Umbilical cord (tissue), 2 donors: ENCODE results near the gene TEX48. TPM values are rescaled to one million over a fixed set of nuclear protein-coding genes. Genes with fewer than 3 reads are reported as not detected.

Experiments used
- DNase-seq: peaks from one replicate; pipeline ENCODE4 v3.0.0-alpha.2; 2015; ENCODE audit warnings: low spot score
- total RNA-seq: library from RNA; depleted of rRNA; stranded (reverse); fragments of >200 nt; gene quantifications from one replicate; pipeline ENCODE4 v1.2.3, GENCODE V29; 2014; ENCODE audit warnings: low replicate concordance; ENCODE audit not compliant: insufficient read depth

The TEX48 gene, protein sequence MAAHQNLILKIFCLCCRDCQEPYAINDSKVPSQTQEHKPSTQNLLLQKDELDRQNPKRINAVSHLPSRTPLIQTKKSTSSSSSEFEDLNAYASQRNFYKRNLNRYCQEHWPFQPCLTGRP
- total RNA-seq, result not detected

DNA sequence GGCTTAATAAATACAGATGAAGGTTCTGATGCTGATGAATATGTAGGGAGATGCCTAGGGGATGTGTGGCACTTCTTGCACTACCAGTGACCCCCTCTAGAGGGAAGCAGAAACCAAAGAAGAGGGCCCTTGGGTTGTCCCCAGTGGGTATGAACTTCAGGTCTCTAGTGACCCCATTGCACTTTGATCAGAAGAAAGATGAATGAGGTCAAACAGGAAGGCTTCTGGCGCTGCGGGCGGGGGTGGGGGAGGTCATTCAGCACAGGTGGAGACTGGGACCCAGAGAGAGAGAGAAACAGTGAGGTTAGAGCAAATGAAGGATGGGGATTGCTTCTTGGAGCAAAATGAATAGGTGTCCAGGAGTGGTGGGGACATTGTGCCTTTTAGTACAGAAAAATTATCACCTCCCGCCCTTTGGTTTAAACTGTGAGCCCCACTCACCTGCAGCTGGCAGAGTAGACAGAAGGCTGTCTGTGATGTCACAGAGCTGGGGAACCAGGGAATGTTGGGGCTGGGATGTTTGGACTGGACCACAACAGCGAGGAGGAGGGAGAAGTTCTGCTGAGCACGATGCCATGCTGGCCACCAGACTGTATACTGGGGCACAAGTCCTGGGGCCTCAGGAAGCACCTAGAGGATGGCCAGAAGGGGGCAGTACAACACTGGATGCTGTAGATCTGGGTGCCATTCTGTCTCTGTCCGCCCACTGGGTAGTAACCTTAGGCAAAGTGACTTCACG, at the start of gene TEX48:
TSS of gene TEX48 (minus strand) at position 599 of the 739 bp plus-strand sequence. CDS start 10,469 bp downstream, outside the sequence.
- peak; percentile 51 for DNase-seq

DNA sequence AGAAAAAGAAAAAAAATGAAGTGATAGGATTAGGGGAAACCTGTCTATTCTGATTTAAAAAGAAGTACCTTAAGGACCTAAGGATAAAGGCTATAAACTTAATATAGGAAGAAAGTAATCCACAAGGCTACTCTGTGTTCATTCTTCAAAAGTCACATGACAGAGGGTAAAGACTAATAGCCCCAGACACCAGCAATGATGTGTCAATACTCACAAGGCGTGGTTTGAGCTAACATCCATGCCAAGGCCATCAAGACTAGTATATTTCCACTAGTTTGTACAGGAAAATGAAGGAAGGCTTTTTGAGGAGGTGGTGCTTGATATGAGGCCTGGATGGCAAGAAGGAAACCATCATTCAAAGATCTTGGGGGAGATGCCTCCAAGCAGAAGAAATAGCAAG, 49.7 kb upstream of the TEX48 start:
- DNase-seq, result no peak

DNA sequence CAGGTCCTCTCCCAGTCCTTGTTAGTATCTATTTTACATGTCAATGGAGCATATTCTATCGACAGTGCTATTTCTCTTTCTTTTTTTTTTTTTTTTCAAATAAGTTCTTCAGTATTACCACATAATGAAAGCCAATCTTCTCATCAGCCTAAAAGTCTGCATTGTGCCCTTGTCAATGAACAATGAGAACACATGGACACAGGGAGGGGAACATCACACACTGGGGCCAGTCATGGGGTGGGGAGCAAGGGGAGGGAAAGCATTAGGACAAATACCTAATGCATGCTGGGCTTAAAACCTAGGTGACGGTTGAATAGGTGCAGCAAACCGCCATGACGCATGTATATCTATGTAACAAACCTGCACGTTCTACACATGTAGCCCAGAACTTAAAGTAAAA, 47.7 kb upstream of the TEX48 start:
- DNase-seq, result no peak

DNA sequence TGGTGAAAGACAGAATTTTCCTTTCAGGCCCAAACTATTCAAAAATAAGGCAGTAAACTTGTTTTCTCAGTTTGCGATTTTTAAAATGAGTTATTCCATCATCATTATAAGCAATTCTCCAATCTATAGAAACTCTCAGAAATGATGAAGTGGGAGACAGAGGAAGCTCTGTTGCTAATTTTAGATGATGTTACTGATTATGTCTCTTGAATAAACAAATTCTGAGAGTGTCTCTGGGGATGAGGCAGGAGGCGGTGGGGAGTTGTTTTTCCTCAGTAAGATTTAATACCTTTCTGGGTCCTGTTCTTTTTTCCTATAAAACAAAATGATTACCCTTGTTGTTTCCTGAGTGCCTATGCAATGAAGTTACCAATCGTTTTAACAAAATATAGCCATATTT, 43.9 kb upstream of the TEX48 start:
- DNase-seq, result no peak

DNA sequence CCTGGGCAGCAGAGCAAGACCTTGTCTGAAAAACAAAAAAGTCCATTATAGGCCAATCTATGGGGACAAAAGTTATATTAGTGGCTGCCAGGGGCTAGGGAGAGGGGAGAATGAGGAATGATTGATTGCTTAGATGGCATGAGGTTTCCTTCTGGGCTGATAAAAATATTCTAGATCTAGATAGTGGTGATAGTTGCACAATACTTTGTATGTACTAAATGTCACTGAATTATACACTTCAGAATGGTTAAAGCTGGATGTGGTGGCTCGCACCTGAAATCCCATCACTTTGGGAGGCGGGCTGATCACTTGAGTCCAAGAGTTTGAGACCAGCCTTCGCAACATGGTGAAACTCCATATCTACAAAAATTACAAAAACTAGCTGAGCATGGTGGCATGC, 42.8 kb upstream of the TEX48 start:
- DNase-seq, result no peak

DNA sequence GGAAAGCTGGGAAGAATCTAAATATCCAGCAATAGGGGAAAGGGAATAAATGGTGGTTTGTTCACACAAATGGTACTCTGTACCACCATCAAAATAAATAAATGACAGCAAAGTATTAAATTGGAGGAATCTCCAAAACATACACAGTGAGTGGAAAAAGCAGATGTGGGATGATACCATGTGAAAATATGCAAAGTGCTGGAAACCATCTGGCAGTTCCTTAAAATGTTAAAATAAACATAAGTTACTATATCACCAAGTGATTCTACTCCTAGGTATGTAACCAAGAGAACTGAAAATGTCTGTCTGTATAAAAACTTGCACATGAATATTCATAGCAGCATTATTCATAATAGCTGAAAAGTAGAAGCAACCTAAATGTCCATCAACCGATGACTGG, 41.9 kb upstream of the TEX48 start:
- DNase-seq, result no peak

DNA sequence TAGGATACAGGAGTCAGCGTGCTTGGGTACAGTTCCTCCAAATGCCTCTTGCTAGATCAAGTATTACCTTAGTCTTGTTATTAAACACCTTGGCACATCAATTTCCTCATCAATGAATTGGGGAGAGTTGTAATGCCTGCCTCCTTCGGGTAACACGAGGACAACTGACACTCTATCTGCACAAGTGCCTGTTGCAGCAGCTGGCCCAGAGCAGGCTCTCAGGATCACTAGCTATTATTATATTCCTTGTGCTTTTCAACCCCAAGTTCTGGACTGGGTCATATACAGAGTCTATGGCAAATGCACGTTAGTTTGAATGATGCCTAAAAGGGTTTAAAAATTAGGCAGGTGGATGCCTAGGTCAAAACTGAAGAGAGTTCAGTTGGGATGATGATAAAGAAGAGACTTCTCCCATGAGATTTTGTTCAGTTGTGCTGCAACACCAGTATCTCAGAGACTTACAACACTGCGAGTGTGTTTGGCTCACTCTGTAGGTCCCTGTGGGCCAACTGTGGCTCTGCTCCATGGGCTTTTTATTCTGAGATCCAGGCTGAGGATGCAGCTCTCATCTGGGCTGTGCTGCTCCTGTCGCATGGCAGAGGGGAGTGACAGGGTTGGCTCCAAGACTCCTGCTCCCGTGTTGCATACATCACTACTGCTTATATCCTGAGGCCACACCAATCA, 41.1 kb upstream of the TEX48 start:
- DNase-seq, result no peak

DNA sequence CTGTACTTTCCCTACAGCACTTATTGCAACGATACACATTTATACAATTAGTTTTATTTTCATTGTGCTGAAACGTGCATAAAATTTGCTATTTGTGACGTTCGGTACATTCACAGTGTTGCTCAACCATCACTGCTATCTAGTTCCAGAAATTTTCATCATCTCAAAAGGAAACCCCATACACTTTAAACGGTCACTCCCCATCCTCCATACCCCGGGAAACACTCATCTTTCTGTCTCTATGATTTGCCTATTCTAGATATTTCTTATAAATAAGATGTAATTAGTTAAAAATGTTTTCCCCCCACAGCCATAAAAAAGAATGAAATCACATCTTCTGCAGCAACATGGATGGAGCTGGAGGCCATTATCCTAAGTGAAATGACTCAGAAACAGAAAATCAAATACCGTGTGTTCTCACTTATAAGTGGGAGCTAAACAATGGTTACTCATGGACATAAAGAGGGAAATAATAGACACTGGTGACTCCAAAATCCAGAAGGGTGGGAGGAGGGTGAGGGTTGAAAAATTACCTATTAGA, 40.2 kb upstream of the TEX48 start:
- DNase-seq, result no peak

DNA sequence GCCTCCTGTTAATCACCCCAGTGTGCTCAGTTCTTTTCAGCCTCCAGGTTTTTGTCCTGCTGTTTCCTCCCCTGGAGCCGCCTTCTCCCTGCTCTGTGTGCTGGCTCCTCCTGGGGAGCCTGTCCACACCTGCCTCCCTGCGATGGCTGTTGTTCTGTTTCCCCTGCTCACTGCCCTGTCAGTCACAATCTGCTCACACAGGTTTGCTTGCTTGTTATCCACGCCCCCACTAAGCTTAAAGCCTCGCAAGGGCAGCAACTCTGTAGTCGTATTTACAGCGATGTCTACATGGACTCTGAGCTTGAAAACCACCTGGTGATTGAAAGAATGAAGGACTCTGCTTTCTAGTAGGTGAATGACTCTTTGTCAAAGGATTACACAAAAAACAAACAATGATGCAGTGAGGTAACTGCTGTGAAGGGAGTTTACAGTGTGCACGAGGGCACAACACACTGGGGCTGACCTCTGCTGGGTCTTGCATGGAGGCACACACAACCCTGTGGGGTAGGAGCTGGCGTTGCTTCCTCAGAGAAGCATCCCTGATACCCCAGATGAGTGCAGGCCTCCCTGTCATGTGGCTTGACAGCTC, 39.6 kb upstream of the TEX48 start:
- peak; percentile 60 for DNase-seq

DNA sequence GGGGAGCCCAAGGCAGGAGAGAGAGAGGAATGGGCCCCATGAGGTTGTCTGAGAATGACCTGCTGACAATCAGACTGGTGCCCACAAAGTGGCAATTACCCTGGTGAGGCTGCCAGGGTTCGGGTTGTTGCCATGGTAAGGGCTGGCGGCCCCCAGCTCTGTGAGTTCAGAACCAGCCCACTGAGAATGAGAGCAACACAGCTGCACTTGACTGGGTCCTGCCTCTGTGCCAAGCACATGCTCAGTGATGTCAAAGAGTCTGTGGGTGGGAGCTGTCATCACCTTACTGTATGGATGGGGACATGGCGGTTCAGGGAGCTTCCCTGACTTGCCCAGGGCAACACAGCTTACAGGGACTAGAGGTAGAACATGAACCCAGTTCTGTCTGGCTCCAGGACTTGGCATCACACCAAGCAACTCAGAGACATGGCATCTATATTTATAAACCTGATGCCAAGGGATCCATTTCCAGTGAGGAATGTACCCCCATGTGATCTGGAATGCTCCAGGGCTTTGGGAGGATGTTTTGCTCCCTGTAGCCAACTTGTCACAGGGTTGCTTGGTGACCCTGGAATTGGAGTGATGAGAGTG, 38.2 kb upstream of the TEX48 start:
- no peak for DNase-seq

DNA sequence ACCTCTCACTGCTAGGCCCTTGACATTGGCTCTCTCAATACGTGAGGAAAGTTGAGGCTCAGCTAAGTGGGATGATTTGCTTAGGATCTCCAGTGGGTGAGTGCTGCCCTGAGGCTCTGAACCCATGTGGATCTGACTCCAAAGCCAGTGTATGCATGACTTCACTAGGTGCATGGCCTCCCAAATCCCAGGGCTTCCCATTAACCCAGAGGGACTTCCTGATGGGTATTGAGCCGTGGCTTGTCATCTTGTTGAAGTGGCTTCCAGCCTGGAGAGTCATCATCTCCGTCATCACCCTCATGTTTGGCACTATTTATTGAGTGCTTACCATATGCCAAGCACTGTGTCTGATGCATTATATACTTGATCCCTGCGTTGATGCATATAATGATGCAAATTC, 37.3 kb upstream of the TEX48 start:
- no peak for DNase-seq

DNA sequence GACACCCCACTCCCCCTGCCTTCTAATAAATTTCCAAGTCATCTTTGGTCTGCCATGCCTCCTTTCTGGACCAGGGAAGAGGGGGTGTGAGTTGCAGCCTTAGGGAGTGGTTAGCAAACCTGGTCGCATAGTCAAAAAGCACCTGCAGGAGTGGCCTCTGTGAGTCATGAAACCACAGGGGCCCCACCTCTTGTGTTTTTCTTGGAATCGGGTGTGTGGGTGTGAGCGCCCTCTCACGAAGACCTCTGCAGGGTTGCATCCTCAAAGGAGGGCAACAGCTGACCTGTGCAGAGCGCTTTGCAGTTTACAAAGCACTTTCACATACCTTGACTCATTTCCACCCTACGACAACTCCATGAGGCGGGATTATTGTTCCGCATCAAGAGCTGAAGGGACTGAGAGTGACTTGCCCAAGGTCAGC, 36.8 kb upstream of the TEX48 start:
- DNase-seq, result no peak

DNA sequence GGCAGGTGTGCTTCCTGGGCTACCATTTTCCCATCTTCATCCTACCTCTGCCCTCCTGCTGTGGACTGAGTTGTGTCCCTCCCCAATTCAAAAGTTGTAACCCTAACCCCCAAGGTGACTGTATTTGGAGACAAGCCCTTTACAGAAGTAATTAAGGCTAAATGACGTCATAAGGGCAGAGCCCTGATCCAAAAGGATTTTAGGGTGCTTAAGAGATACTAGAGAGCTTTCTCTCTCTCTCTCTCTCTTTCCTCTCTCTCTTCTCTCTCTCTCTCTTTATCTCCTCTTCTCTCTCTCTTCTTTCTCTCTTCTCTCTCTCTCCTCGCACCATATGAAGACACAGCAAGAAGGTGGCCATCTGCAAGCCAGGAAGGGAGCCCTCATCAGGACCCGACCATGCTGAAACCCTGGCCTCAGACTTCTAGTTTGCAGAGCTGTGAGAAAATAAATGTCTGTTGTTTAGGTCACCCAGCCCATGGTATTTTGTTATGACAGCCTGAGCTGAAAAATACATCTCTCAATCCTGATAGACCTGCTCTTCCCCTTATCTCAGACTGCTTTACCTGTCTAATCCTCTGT, 36.0 kb upstream of the TEX48 start:
- DNase-seq, result no peak

DNA sequence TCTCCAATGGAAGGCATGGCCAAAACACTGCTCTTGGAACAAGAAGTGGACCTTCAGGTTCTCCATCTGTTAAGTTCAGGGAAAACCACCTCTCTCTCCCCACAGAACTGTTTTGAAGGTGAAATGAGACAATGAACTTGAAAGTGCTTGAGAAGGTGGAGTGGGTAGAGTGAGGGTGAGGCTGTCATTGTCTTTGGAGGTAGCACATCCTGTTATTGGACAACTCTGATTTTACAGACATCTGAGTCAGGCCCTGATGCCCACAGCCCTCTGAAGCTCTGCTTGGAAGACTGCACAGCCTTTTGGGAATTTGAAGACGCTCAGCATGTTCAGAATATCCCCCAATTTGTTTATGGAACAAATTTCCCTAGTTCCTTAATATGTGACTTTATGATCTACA, 27.6 kb upstream of the TEX48 start:
- no peak for DNase-seq

DNA sequence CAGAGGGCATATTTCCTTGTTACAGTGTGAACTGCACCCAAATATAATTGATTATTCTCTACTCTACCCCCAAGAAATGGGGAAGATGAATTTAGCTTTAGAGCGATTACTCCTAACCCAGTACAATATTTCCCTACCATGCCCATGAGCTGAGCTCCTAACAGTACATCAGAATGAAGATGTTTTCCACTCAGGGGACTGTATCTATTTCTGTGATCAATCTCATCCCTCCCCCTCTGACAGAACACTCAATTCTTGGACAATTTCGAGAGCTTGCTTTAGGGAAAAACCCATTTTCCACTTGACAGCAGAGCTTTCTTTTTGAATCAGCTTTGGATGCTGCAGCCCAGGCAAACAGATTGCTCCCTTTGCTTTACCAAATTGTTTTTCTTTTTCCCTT, 24.7 kb upstream of the TEX48 start:
- no peak for DNase-seq

DNA sequence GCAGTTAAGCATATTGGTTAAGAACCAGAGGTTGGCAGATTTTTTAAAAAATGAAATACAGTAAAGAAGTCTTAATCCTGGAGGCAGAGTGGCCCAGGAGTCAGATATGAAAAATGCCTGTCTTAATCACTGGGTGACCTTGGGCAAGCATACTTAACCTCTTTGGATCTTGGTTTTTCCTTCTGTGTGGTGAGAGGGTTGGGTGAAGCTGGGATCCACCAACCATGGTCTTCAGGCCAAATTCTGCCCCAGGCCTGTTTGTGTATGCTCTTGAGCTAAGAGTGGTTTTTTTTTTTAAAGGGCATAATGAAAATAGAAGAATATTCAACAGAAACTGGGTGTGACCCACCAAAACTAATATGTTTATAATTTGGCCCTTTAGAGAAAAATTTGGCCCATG, 20.0 kb upstream of the TEX48 start:
- DNase-seq, result no peak

DNA sequence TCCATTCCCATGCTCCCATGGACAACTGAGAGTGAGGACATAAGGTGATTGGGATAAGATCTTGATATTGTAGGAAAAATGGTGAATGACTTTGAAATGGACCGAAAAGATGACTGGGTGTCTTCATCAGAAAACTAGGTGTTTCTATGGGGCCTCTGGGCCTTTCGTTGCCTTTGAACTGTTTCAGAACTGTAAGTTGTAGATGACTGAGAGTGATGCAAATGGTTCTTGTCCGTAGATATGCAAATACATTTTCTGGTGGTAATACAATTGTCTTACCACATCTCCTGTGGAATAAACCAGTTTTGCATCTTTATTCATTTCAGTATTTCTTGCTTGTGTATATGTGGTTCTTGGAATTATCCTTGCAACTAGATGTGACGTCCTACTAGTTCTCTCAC, 16.0 kb upstream of the TEX48 start:
- DNase-seq, result no peak

DNA sequence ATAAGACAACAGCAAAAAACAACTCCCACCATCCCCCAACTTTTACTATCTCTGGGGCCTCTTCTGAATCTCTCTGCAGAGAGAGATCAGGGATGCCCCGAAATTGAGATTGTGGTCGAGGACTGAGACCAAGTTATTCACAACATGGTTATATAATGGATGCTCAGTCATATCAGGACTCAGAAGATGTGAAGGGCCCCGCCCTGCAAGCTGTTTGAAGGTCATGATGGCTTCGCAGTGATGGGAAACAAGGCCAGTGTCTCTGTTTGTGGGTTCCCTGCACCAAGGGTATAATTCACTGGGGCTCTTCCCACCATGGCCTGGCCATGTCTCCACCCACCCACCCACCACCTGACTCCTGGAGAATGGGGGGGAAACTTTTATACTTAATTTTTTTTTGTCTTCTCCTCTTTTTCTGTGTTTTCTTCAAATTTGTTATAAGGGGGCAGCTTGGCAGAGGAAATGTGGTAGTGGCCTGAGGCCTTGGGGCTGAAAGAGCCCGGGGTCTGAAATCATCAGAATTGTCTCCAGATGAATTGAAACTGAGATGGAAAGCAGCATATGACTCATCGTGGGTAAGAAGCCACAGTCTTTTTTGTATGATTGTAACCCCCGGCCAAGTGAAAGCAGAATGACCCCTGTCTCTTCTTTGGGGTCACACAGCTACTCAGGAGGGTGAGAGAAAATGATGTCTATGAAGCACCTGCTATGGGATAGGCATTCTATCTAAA, 15.0 kb upstream of the TEX48 start:
- no peak for DNase-seq

DNA sequence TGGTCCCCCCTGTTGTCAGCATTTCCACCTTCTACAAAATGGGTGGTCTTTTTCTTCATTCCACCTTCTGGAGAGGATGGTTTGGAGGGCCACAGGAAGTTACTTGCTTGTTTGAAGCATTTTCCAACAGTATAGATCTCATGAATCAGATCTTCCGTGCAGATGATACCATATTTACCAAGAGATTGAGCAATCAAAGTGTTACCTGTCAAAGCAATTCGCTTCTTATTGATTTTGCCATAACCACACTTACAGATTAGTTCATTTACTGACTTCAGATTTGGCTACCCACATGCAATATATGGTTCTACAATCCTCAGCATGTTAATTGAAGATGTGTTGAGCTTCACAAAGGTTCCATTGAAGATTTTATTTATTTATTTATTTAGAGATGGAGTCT, 14.0 kb upstream of the TEX48 start:
- no peak for DNase-seq

DNA sequence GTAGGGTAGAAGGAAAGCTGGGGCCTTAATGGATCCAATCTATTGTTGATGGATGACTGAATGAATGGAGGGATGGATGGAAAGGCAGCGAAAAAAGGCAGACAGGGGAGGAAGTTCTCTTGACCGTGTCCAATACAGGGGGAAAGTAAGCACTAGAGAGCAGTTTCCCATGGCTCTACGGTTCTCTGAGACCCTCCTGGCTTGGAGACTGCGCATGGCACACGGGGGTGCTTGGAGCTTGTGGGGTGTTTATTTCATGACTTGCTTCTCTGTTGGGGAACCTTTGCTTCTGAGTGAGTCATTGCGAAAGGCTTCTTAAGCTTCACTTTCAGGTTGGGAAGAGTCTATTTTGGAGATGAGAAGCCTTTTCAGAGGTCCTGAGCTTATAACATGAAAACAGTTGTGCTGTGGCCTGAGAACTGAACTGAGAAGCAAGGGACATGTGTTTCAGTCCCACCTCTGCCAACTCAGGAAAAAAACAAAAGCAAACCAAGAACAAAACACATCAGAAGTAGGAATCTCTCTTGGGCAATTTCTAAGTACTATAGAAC, 12.8 kb upstream of the TEX48 start:
- DNase-seq, result no peak

DNA sequence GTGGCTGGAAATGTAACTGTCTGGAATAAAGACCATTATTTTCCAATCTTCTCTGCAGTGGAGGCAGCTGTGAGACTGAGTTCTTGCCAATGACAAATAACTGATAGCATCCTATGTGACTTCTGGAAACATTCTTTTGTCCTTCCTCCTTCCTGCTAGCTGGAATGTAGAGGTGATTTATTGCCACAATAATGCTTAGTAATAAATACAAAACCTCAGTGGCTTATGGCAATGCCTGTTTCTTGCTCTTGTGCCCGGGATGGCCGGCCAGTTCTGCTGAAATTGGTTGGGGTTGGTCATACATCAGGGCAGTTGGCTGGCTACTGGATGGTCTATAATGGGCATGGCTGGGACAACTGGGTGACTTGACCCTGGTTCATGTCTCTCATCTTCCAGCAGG, 12.2 kb upstream of the TEX48 start:
- DNase-seq, result no peak
